Measurements from ENCODE around the gene C21orf91.
"Not testable (repeated sequence)": the region's sequence is repeated elsewhere in the genome, so short reads cannot be mapped to it uniquely, and the experiment has no call there.

Gene C21orf91

GRCh38 chr21:17779496-17779895 is 39.7 kb downstream of the C21orf91 start:
- H2AFZ ChIP-seq (ENCODE audit: insufficient read depth, low read length, poor library complexity): no peak overlapping the region
- H3K79me2 ChIP-seq (ENCODE audit: control insufficient read depth, insufficient read depth, low read length, poor library complexity): no peaks in the 10 kb centered on the region
- no peak overlapping the region for H2BK12ac ChIP-seq (ENCODE audit: low read length)
- no peak overlapping the region for H2BK120ac ChIP-seq (ENCODE audit: insufficient read depth, low read length, poor library complexity)
- no peak overlapping the region for H3K4me2 ChIP-seq (ENCODE audit: low read length)
- no peak overlapping the region for H2AK5ac ChIP-seq (ENCODE audit: low read length)
- no peak overlapping the region for H3K18ac ChIP-seq (ENCODE audit: low read length)
- H2BK5ac ChIP-seq (ENCODE audit: low read depth, low read length, poor library complexity): no peak overlapping the region
- WGBS (ENCODE audit: extremely low coverage, insufficient coverage, insufficient read length): no CpG with 5 or more reads among the region's 3 CpGs
- no peak overlapping the region for H3K14ac ChIP-seq (ENCODE audit: low read length)
- peaks cover 3 to 11% of the 10 kb centered on the region in 2 experiments for H3K4me1 ChIP-seq (ENCODE audit: control insufficient read depth in 1 of 2, insufficient read depth in 2 of 2, low read length in 2 of 2)
- H4K91ac ChIP-seq (ENCODE audit: low read depth, low read length): no peak overlapping the region
- H4K8ac ChIP-seq (ENCODE audit: low read depth, low read length): no peak overlapping the region
- H3K4ac ChIP-seq (ENCODE audit: low read depth, low read length): no peak overlapping the region
- H4K12ac ChIP-seq (ENCODE audit: low read depth, low read length): no peak overlapping the region
- no peak overlapping the region for H3K9ac ChIP-seq (ENCODE audit: low read length)
- peaks cover 2% of the 10 kb centered on the region for H3K79me1 ChIP-seq (ENCODE audit: low read length)
- no peak overlapping the region for H3K23ac ChIP-seq (ENCODE audit: low read length)
- peaks cover 3% of the 10 kb centered on the region for H3K9me3 ChIP-seq (ENCODE audit: insufficient read depth, low read depth, low read length)
- peak; percentile 31 to 81 for DNase-seq
- H3K4me3 ChIP-seq (ENCODE audit: low read depth, low read length): no peak overlapping the region
- H3K27ac ChIP-seq (ENCODE audit: low read depth, low read length): no peak overlapping the region
- peaks cover 2% of the 10 kb centered on the region in 2 experiments for H3K36me3 ChIP-seq (ENCODE audit: control insufficient read depth in 1 of 2, insufficient read depth in 2 of 2, low read length in 2 of 2)
- no peaks in the 10 kb centered on the region for H3K27me3 ChIP-seq (ENCODE audit: insufficient read depth, low read length)

GRCh38 chr21:17777072-17777765 is 41.9 kb downstream of the C21orf91 start:
- DNase-seq: peak; percentile 63 to 90
- H3K27ac ChIP-seq (ENCODE audit: low read depth, low read length): no peak overlapping the region
- H3K9me3 ChIP-seq (ENCODE audit: insufficient read depth, low read depth, low read length): peaks cover 3% of the 10 kb centered on the region
- H3K4me2 ChIP-seq (ENCODE audit: low read length): no peak overlapping the region
- H3K18ac ChIP-seq (ENCODE audit: low read length): no peak overlapping the region
- H4K91ac ChIP-seq (ENCODE audit: low read depth, low read length): no peak overlapping the region
- H2AFZ ChIP-seq (ENCODE audit: insufficient read depth, low read length, poor library complexity): no peak overlapping the region
- peaks cover 0 to 2% of the 10 kb centered on the region in 2 experiments for H3K36me3 ChIP-seq (ENCODE audit: control insufficient read depth in 1 of 2, insufficient read depth in 2 of 2, low read length in 2 of 2)
- H3K23ac ChIP-seq (ENCODE audit: low read length): no peak overlapping the region
- H2BK120ac ChIP-seq (ENCODE audit: insufficient read depth, low read length, poor library complexity): no peak overlapping the region
- H2BK5ac ChIP-seq (ENCODE audit: low read depth, low read length, poor library complexity): no peak overlapping the region
- H4K8ac ChIP-seq (ENCODE audit: low read depth, low read length): no peak overlapping the region
- H2BK12ac ChIP-seq (ENCODE audit: low read length): no peak overlapping the region
- H3K79me2 ChIP-seq (ENCODE audit: control insufficient read depth, insufficient read depth, low read length, poor library complexity): no peaks in the 10 kb centered on the region
- H3K79me1 ChIP-seq (ENCODE audit: low read length): peaks cover 2% of the 10 kb centered on the region
- no peak overlapping the region for H3K9ac ChIP-seq (ENCODE audit: low read length)
- H3K4ac ChIP-seq (ENCODE audit: low read depth, low read length): no peak overlapping the region
- no peak overlapping the region for H3K14ac ChIP-seq (ENCODE audit: low read length)
- no peaks in the 10 kb centered on the region for H3K27me3 ChIP-seq (ENCODE audit: insufficient read depth, low read length)
- H2AK5ac ChIP-seq (ENCODE audit: low read length): no peak overlapping the region
- H4K12ac ChIP-seq (ENCODE audit: low read depth, low read length): no peak overlapping the region
- H3K4me3 ChIP-seq (ENCODE audit: low read depth, low read length): no peak overlapping the region
- peaks cover 3 to 11% of the 10 kb centered on the region in 2 experiments for H3K4me1 ChIP-seq (ENCODE audit: control insufficient read depth in 1 of 2, insufficient read depth in 2 of 2, low read length in 2 of 2)
- WGBS (ENCODE audit: extremely low coverage, insufficient coverage, insufficient read length): no CpG with 5 or more reads among the region's 1 CpG

GRCh38 chr21:17775431-17776126 is 43.6 kb downstream of the C21orf91 start:
- H3K79me1 ChIP-seq (ENCODE audit: low read length): peaks cover 2% of the 10 kb centered on the region
- H3K36me3 ChIP-seq (ENCODE audit: control insufficient read depth in 1 of 2, insufficient read depth in 2 of 2, low read length in 2 of 2): peaks cover 0 to 2% of the 10 kb centered on the region in 2 experiments
- no CpG with 5 or more reads among the region's 17 CpGs for whole genome bisulfite sequencing (ENCODE audit: extremely low coverage, insufficient coverage, insufficient read length)
- no peak overlapping the region for H3K23ac ChIP-seq (ENCODE audit: low read length)
- no peak overlapping the region for H3K27ac ChIP-seq (ENCODE audit: low read depth, low read length)
- H2BK5ac ChIP-seq (ENCODE audit: low read depth, low read length, poor library complexity): no peak overlapping the region
- no peak overlapping the region for H4K12ac ChIP-seq (ENCODE audit: low read depth, low read length)
- H3K14ac ChIP-seq (ENCODE audit: low read length): no peak overlapping the region
- H3K4ac ChIP-seq (ENCODE audit: low read depth, low read length): no peak overlapping the region
- no peaks in the 10 kb centered on the region for H3K27me3 ChIP-seq (ENCODE audit: insufficient read depth, low read length)
- H3K4me1 ChIP-seq (ENCODE audit: control insufficient read depth in 1 of 2, insufficient read depth in 2 of 2, low read length in 2 of 2): peaks cover 3 to 7% of the 10 kb centered on the region in 2 experiments
- no peak overlapping the region for H2AFZ ChIP-seq (ENCODE audit: insufficient read depth, low read length, poor library complexity)
- H2BK120ac ChIP-seq (ENCODE audit: insufficient read depth, low read length, poor library complexity): no peak overlapping the region
- H4K91ac ChIP-seq (ENCODE audit: low read depth, low read length): no peak overlapping the region
- DNase-seq: no peak
- peak overlapping the region; percentile 26 for H2BK12ac ChIP-seq (ENCODE audit: low read length)
- no peaks in the 10 kb centered on the region for H3K79me2 ChIP-seq (ENCODE audit: control insufficient read depth, insufficient read depth, low read length, poor library complexity)
- H3K18ac ChIP-seq (ENCODE audit: low read length): no peak overlapping the region
- H2AK5ac ChIP-seq (ENCODE audit: low read length): peak overlapping the region; percentile 74
- peaks cover 3% of the 10 kb centered on the region for H3K9me3 ChIP-seq (ENCODE audit: insufficient read depth, low read depth, low read length)
- H4K8ac ChIP-seq (ENCODE audit: low read depth, low read length): no peak overlapping the region
- H3K4me3 ChIP-seq (ENCODE audit: low read depth, low read length): no peak overlapping the region
- no peak overlapping the region for H3K9ac ChIP-seq (ENCODE audit: low read length)
- H3K4me2 ChIP-seq (ENCODE audit: low read length): no peak overlapping the region

- WGBS (ENCODE audit: extremely low coverage, insufficient coverage, insufficient read length): no CpG with 5 or more reads among the region's 7 CpGs
- not testable (repeated sequence) for H3K4me2 ChIP-seq (ENCODE audit: low read length); H4K8ac ChIP-seq (ENCODE audit: low read depth, low read length); DNase-seq; H3K27ac ChIP-seq (ENCODE audit: low read depth, low read length); H3K79me2 ChIP-seq (ENCODE audit: control insufficient read depth, insufficient read depth, low read length, poor library complexity); H3K36me3 ChIP-seq (ENCODE audit: control insufficient read depth in 1 of 2, insufficient read depth in 2 of 2, low read length in 2 of 2); H2AK5ac ChIP-seq (ENCODE audit: low read length); H2BK5ac ChIP-seq (ENCODE audit: low read depth, low read length, poor library complexity); H2AFZ ChIP-seq (ENCODE audit: insufficient read depth, low read length, poor library complexity); H4K91ac ChIP-seq (ENCODE audit: low read depth, low read length); H3K27me3 ChIP-seq (ENCODE audit: insufficient read depth, low read length); H3K4me1 ChIP-seq (ENCODE audit: control insufficient read depth in 1 of 2, insufficient read depth in 2 of 2, low read length in 2 of 2); H3K14ac ChIP-seq (ENCODE audit: low read length); H3K18ac ChIP-seq (ENCODE audit: low read length); H3K23ac ChIP-seq (ENCODE audit: low read length); H4K12ac ChIP-seq (ENCODE audit: low read depth, low read length); H3K79me1 ChIP-seq (ENCODE audit: low read length); H2BK120ac ChIP-seq (ENCODE audit: insufficient read depth, low read length, poor library complexity); H3K4ac ChIP-seq (ENCODE audit: low read depth, low read length); H3K9me3 ChIP-seq (ENCODE audit: insufficient read depth, low read depth, low read length); H3K9ac ChIP-seq (ENCODE audit: low read length); H3K4me3 ChIP-seq (ENCODE audit: low read depth, low read length); H2BK12ac ChIP-seq (ENCODE audit: low read length)
These were observed 44.1 kb downstream of the C21orf91 start for GRCh38 chr21:17775021-17775420.

Measured in trophoblast cell (in vitro differentiated cells and primary cell).